Adipocyte (in vitro differentiated cells): Measurements from ENCODE around the gene MINDY4.

Source experiments
- DNase-seq: peaks from one replicate; pipeline ENCODE4 v3.0.0-alpha.2; 2015; ENCODE audit warnings: low read depth
- H3K27me3 ChIP-seq: replicated peaks from 2 replicates; pipeline ENCODE4 v1.7.0; 2013; ENCODE audit warnings: mild to moderate bottlenecking, low read length, moderate library complexity; ENCODE audit not compliant: control insufficient read depth, insufficient read depth
- H3K36me3 ChIP-seq: 2 replicates; pipeline ENCODE4 v1.7.0; 2013; ENCODE audit warnings: low read length, mild to moderate bottlenecking, moderate library complexity; ENCODE audit not compliant: control insufficient read depth, insufficient read depth, severe bottlenecking
- H3K4me1 ChIP-seq: 2 replicates; pipeline ENCODE4 v1.7.0; 2013; ENCODE audit warnings: mild to moderate bottlenecking, low read length, moderate library complexity; ENCODE audit not compliant: control insufficient read depth, insufficient read depth
- H3K4me3 ChIP-seq: 2 replicates; pipeline ENCODE4 v1.7.0; 2013; ENCODE audit warnings: mild to moderate bottlenecking, low read length, moderate library complexity
- H3K9ac ChIP-seq: 2 replicates; pipeline ENCODE4 v1.7.0; 2013; ENCODE audit warnings: mild to moderate bottlenecking, low read length, moderate library complexity
- H3K9me3 ChIP-seq: 2 replicates; pipeline ENCODE4 v1.7.0; 2013; ENCODE audit warnings: mild to moderate bottlenecking, low read length, moderate library complexity; ENCODE audit not compliant: control insufficient read depth

Gene MINDY4

DNA sequence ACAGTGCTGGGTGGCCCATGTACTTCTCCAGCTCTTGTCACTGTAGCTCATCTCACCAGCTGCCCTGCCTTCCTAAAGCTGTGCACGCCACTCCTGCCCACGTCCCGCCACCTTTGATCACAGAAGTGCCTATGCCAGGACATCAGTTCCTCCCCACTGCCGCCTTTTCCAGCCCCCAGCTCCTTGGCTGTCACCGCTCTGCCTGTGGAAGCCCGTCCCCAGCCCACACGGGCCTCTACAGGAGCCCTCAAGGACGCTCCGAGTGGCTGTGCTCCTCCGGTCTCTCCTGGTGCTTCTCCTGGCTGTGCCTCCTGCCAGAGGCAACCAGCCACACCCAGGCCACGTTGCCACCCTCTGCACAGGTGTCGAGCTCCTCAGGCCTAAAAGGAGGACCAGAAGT, 38.6 kb upstream of the MINDY4 start:
- Histone ChIP-seq H3K4me1 (no peaks in the 10 kb centered on the region), H3K9ac (no peak overlapping the region), H3K27me3 (peaks cover 56% of the 10 kb centered on the region), H3K4me3 (no peak overlapping the region), H3K9me3 (no peaks in the 10 kb centered on the region), H3K36me3 (no peaks in the 10 kb centered on the region)
- no peak for DNase-seq

DNA sequence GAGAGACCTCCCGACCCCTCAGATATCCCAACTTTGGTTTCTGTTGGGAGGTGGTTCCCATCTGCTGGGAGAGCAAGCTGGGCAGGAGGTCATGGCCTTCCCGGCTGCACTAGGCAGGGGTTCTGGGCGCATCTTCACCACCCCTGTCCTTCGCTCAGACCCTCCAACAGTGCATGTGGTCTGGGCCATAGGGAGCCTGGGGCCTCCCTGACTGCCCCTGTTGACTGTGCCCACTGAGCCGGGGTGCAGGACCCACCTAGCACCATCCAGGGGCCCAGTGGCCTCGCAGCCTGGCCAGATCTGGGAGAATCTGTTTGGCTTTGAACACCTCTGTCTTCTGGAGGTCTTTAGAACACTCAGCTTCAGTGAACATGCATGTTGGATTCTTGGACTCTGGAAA, 38.0 kb upstream of the MINDY4 start:
- Histone ChIP-seq H3K4me1 (no peaks in the 10 kb centered on the region), H3K4me3 (no peak overlapping the region), H3K9ac (no peak overlapping the region), H3K36me3 (no peaks in the 10 kb centered on the region), H3K9me3 (no peaks in the 10 kb centered on the region), H3K27me3 (peaks cover 60% of the 10 kb centered on the region)
- DNase-seq: no peak

DNA sequence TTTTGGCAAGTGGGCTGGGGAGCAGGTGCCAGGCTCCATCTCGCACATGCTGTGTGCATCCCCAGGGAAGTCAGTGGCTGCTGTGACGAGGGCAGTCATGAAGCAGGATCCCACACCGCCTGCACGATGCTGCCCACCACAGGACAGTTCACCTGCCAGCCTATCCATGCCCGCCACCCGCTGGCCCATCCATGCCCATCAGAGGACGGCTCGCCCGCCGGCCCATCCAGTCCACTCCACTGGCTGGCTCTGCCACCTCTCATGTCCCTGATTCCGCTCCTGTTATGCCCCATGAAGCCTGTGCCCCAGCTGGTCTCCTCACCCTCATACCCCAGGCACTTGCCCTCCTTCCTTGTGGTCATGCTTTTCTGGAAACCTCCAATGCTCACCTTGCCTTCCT, 37.5 kb upstream of the MINDY4 start:
- Histone ChIP-seq H3K9me3 (no peaks in the 10 kb centered on the region), H3K27me3 (peaks cover 61% of the 10 kb centered on the region), H3K9ac (no peak overlapping the region), H3K4me1 (no peaks in the 10 kb centered on the region), H3K36me3 (no peaks in the 10 kb centered on the region), H3K4me3 (no peak overlapping the region)
- DNase-seq: no peak

DNA sequence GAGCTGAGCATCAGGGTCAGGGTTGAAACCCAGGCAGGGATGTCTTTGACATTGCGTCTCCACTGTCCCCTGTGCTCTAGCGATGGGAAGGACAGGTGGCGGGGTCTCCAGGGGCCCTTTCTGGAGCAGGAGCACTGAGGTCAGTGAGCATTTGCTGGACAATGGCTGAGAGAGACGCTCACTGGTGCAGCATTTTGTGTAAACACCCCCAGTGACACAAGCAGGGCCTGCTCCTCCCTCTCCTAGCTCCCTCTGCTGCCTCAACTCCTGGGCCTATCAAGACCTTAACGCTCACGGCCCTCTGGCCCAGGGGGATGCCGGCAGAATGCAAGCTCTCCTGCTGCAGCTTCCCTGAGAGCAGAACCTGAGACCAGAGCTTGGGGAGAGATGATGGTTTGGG, 36.7 kb upstream of the MINDY4 start:
- no peaks in the 10 kb centered on the region for H3K36me3 ChIP-seq
- H3K9ac ChIP-seq: no peak overlapping the region
- H3K4me1 ChIP-seq: no peaks in the 10 kb centered on the region
- peaks cover 56% of the 10 kb centered on the region for H3K27me3 ChIP-seq
- DNase-seq: no peak
- H3K4me3 ChIP-seq: no peak overlapping the region
- H3K9me3 ChIP-seq: no peaks in the 10 kb centered on the region

DNA sequence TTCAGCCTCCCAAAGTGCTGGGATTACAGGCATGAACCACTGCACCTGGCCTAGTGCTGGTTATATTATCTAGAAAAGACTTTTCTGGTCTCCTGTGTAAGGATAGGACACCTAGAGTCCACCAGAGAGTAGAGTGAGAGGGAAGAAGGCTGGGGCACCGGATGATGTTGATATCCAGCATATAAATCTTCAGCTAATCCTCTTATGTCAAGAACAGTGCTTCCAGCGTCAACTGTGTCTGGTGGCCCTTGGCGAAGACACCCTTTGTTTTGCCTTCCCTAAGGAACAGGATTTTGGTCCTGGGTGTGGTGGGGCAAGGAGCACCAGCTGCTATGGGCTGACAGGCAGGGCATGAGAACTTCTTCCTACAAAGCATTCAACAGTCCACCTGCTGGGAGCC, 35.6 kb upstream of the MINDY4 start:
- no peaks in the 10 kb centered on the region for H3K9me3 ChIP-seq

DNA sequence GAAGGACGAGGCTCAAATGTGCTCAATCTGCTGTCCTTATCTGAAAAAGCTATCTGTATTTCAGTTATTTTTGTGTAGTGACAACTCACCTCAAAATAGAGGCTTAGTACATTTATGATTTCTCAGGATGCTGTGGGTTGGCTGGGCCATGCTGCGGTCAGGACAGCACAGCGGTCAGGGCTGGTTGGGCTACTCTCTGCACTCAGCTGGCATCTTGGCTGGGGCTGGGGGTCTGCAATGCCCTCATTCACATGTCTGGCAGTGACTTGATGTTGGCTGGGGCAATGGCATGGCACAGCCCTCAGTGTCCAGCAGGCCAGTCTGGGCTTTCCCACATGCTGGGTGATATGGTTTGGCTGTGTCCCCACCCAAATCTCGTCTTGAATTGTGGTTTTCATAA, 34.9 kb upstream of the MINDY4 start:
- H3K9ac ChIP-seq: no peak overlapping the region
- no peak overlapping the region for H3K4me3 ChIP-seq
- H3K27me3 ChIP-seq: peaks cover 43% of the 10 kb centered on the region
- DNase-seq: no peak
- no peaks in the 10 kb centered on the region for H3K9me3 ChIP-seq
- H3K36me3 ChIP-seq: no peaks in the 10 kb centered on the region
- H3K4me1 ChIP-seq: no peaks in the 10 kb centered on the region

More for the DNA sequence above, 35.6 kb upstream of the MINDY4 start:
- Histone ChIP-seq H3K9ac (no peak overlapping the region), H3K36me3 (no peaks in the 10 kb centered on the region), H3K27me3 (peaks cover 48% of the 10 kb centered on the region), H3K4me1 (no peaks in the 10 kb centered on the region), H3K4me3 (no peak overlapping the region)
- DNase-seq: no peak

DNA sequence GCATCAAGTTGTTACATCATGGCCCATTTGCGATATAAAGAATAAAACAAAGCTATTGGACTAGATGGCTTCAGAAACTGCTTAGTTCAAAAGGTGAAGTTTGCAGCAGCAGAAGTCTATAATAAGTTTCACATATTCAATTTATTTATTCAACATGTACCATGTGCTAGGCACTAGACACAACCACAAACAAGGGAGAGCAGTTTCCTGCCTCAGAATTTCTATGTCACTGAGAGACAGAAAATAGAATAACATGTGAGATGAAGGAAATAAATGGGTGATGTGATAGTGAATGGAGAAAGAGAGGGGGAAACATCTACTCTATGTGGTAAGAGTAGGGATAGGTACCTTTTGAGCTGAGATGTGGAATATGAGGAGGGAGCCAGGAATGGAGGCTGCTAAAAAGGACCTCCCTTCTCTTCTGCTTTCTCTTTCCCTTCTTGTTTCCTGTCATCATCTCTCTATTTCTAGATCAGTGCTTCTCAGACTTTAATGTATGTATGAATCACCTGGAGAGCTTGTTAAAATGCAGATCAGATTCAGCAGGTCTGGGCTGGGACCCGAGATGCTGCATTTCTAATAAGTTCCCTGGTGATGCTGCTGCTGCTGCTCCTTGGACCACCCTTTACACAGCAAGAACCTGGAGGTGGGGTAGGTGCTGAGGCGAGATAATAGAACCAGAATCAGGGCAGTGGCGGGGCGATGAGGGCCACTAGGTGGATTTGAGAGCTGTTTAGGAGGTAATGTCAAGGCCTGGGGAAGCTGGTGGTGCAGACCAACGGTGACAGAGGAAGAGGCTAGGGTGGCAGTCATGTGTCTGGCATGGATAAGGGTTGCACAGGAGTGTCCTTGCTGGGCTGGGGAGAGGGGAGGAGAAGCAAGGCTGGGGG, 32.9 kb upstream of the MINDY4 start:
- no peaks in the 10 kb centered on the region for H3K4me1 ChIP-seq
- H3K9me3 ChIP-seq: no peaks in the 10 kb centered on the region
- H3K4me3 ChIP-seq: no peak overlapping the region
- peaks cover 44% of the 10 kb centered on the region for H3K27me3 ChIP-seq
- DNase-seq: no peak
- H3K36me3 ChIP-seq: no peaks in the 10 kb centered on the region
- H3K9ac ChIP-seq: no peak overlapping the region

DNA sequence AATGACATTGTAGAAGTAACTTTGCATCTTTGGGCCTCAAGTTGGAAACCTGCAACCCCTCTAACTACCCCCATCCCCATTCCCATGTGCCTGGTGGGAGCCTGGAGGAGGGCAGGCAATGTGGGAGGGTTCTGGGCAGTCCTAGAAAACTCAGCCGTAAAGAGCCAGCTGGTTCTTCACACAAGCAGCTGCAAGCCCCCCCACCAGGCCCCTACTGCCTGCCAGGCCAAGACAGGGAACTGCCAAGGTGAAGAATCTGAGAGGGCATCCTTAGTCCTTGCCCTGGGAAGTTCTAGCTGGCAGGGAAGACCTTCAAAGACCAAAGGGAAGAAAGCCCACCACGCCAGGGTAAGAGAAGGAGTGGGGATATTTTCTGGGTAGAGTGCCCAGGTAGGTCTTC, 31.5 kb upstream of the MINDY4 start:
- DNase-seq: no peak
- Histone ChIP-seq H3K4me1 (no peaks in the 10 kb centered on the region), H3K36me3 (no peaks in the 10 kb centered on the region), H3K27me3 (peaks cover 31% of the 10 kb centered on the region), H3K4me3 (no peak overlapping the region), H3K9me3 (no peaks in the 10 kb centered on the region), H3K9ac (no peak overlapping the region)

DNA sequence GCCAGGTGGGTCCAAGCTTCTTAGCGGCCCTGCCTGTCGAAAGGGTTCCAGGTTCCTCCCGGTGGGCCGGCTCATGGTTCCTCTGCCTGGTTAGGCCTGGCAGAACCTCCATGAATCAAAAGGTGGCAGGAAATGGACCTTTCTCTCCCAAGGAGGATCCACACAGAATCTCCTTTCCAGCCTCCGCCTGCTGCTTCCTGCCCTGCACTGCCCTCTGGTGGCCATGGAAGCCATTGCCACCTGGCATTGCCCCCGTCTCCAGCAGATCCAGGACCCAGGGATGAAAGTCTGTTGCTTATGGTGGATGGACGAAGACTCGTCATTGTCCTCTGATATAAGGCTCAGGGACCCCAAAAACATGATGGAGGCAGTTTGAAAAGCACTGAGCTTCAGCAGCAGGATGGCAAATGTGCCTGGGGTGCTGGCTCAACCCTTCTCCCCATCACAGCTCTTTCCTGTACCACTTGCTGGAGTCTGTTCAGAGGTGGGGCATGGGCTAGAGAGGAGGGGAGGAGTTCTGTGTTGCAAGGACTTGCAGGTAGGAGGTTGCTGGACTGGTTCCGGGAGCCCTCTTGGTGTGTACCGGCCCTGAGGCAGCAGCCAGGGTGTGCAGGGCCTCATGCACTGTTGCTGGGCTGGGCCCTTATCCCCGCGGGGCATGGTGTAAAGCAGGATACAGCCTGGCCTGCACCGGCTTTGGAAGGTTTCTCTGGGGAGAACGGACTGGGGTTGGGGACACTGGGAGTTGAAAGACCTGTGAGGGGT, 30.6 kb upstream of the MINDY4 start:
- no peaks in the 10 kb centered on the region for H3K9me3 ChIP-seq
- no peak overlapping the region for H3K4me3 ChIP-seq
- DNase-seq: peak; percentile 88
- H3K9ac ChIP-seq: no peak overlapping the region
- H3K4me1 ChIP-seq: peaks cover 7% of the 10 kb centered on the region
- H3K36me3 ChIP-seq: no peaks in the 10 kb centered on the region
- H3K27me3 ChIP-seq: peaks cover 26% of the 10 kb centered on the region

DNA sequence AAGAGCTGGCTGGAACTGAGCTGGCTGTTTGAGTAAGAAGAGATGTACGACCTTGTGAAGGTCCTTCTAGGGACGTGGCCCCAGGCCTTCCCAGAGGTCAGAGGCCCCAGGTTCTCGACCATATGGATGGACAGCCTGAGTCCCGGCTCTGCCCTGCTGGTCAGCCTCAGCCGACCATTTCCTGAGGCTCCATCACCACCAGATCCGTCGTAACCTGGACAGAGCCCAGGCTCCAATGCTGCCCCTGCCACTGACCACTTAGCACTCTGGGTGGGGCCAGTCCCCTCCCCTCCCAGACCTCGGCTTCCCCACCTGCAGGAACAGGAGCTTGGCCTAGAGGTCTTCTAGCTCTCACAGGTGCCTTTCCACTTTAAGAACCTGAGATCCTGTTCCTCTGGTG, 29.9 kb upstream of the MINDY4 start:
- no peak for DNase-seq
- Histone ChIP-seq H3K4me3 (no peak overlapping the region), H3K36me3 (no peaks in the 10 kb centered on the region), H3K27me3 (peaks cover 20% of the 10 kb centered on the region), H3K4me1 (peaks cover 8% of the 10 kb centered on the region), H3K9me3 (no peaks in the 10 kb centered on the region), H3K9ac (no peak overlapping the region)

DNA sequence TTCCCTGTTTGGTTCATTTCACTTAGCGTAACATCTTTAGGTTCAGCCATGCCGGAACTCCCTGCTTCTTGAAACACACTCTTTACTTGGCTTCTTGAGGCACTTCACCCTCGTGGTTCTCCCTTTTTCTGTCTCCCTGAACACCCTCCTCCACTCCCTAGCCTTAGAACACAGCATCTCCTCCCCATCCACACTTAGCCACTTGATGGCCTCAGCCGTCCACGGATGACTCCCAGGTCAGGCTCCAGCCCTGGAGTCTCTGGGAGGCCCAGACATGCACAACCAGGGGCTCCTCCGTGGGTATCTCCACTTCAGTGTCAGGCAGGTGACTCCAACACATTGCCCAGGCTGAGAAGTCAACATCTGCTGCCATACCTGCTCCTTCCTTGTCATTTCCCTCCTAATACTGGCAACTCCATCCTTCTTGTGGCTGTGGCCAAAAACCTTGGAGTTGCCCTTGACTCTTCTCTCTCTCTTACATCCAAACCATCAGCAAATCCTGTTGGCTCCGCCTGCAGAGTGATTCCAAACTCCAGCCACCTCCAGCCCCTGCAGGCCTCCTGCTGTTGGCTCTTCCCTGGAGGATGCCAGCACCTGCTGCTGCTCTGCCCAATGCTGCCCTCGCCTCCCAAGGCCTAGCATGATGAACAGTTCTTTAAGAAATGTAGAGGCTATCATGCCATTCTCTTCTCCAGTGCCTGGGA, 27.7 kb upstream of the MINDY4 start:
- H3K4me3 ChIP-seq: no peak overlapping the region
- no peak overlapping the region for H3K9ac ChIP-seq
- peaks cover 14% of the 10 kb centered on the region for H3K27me3 ChIP-seq
- H3K9me3 ChIP-seq: no peaks in the 10 kb centered on the region
- DNase-seq: peak; percentile 55
- H3K36me3 ChIP-seq: no peaks in the 10 kb centered on the region
- H3K4me1 ChIP-seq: peaks cover 8% of the 10 kb centered on the region
